Mammary epithelial cell (primary cell): ENCODE results near the gene GPSM3.

Experiments used
- CTCF ChIP-seq, 2 donors: IDR thresholded peaks in 1 of 2; conservative IDR thresholded peaks in 1 of 2; 2 replicates each; pipeline ENCODE4 v1.5.1; 2011 to 2012; ENCODE audit warnings: inconsistent platforms in 2 of 2, low read length in 2 of 2, mild to moderate bottlenecking in 2 of 2, control low read depth in 1 of 2, low read depth in 1 of 2; ENCODE audit not compliant: insufficient read depth in 1 of 2; ENCODE audit errors: extremely low read depth in 1 of 2
- EZH2 ChIP-seq: IDR thresholded peaks from 2 replicates; pipeline ENCODE4 v1.6.1; 2012; ENCODE audit warnings: low read length, inconsistent platforms, borderline replicate concordance

GRCh38 chr6:32196682-32197616 lies 4.5 kb upstream of the GPSM3 start:
- TF ChIP-seq EZH2: no peak
- no peak for TF ChIP-seq CTCF (conservative IDR thresholded peaks at IDR 0.05 in 1 of 2, IDR thresholded peaks at IDR 0.05 in 1 of 2; ENCODE audit: extremely low read depth in 1 of 2, insufficient read depth in 1 of 2, low read depth in 1 of 2, low read length in 2 of 2)
